Measurements from ENCODE around the gene SEBOX.

SEBOX gene

GRCh38 chr17:28366605-28367004 lies 1.6 kb upstream of the SEBOX start:
- no peak overlapping the region for H3K27ac ChIP-seq
- no peak for TF ChIP-seq CTCF (IDR thresholded peaks at IDR 0.05)
- H3K9me3 ChIP-seq: no peaks in the 10 kb centered on the region
- no peak for DNase-seq
- peaks cover 0 to 14% (median 6%) of the 10 kb centered on the region in 4 donors for H3K4me1 ChIP-seq
- H3K4me3 ChIP-seq: no peak overlapping the region
- intact Hi-C loops (cut with DNase I; ENCODE audit: low total_unique reads): no loop called here
- H3K27me3 ChIP-seq: no peaks in the 10 kb centered on the region
- H3K36me3 ChIP-seq: peaks cover 15 to 53% (median 32%) of the 10 kb centered on the region in 3 donors

- Histone ChIP-seq H3K27me3 (no peaks in the 10 kb centered on the region), H3K4me1 (peaks cover 0 to 5% (median 0%) of the 10 kb centered on the region in 4 donors), H3K36me3 (peaks cover 26 to 64% (median 43%) of the 10 kb centered on the region in 3 donors), H3K4me3 (no peak overlapping the region), H3K9me3 (no peaks in the 10 kb centered on the region), H3K27ac (no peak overlapping the region)
- no peak for DNase-seq
- intact Hi-C loops (cut with DNase I; ENCODE audit: low total_unique reads): no loop called here
- no peak for TF ChIP-seq CTCF (IDR thresholded peaks at IDR 0.05)
Measured at GRCh38 chr17:28365487-28365886, 488 bp upstream of the SEBOX start.

- no peak overlapping the region for H3K27ac ChIP-seq
- no peak for TF ChIP-seq CTCF (IDR thresholded peaks at IDR 0.05)
- H3K27me3 ChIP-seq: no peaks in the 10 kb centered on the region
- H3K4me1 ChIP-seq: no peaks in the 10 kb centered on the region
- intact Hi-C loops (cut with DNase I; ENCODE audit: low total_unique reads): no loop called here
- no peaks in the 10 kb centered on the region for H3K9me3 ChIP-seq
- no peak for DNase-seq
- H3K4me3 ChIP-seq: no peak overlapping the region
- peaks cover 40 to 79% (median 58%) of the 10 kb centered on the region in 3 donors for H3K36me3 ChIP-seq
Measured at GRCh38 chr17:28363776-28364650, 986 bp downstream of the SEBOX start.

GRCh38 chr17:28363186-28363585 lies 1.8 kb downstream of the SEBOX start:
- TF ChIP-seq CTCF (IDR thresholded peaks at IDR 0.05): no peak
- DNase-seq: no peak
- intact Hi-C loops (cut with DNase I; ENCODE audit: low total_unique reads): no loop called here
- Histone ChIP-seq H3K9me3 (no peaks in the 10 kb centered on the region), H3K4me3 (no peak overlapping the region), H3K27ac (no peak overlapping the region), H3K36me3 (peaks cover 40 to 80% (median 58%) of the 10 kb centered on the region in 3 donors), H3K4me1 (peaks cover 0 to 8% (median 6%) of the 10 kb centered on the region in 4 donors), H3K27me3 (no peaks in the 10 kb centered on the region)

- intact Hi-C loops (cut with DNase I; ENCODE audit: low total_unique reads): no loop called here
- Histone ChIP-seq H3K27me3 (no peaks in the 10 kb centered on the region), H3K36me3 (peaks cover 53 to 67% (median 58%) of the 10 kb centered on the region in 3 donors), H3K4me1 (peaks cover 0 to 32% (median 25%) of the 10 kb centered on the region in 4 donors), H3K9me3 (no peaks in the 10 kb centered on the region), H3K27ac (peak overlapping the region; percentile 82 to 93), H3K4me3 (peak overlapping the region; percentile 69 to 87)
- no peak for TF ChIP-seq CTCF (IDR thresholded peaks at IDR 0.05)
- no peak for DNase-seq
Measured at GRCh38 chr17:28357901-28358197, 7.2 kb downstream of the SEBOX start.
